Neural cell (in vitro differentiated cells): Measurements from ENCODE around the gene PIK3AP1.

ENCODE experiments used
- EP300 ChIP-seq: fragments of 450-650 bp; conservative IDR thresholded peaks from 2 replicates; pipeline ENCODE4 v1.6.1; 2014; ENCODE audit warnings: antibody characterized with exemption, mild to moderate bottlenecking, moderate library complexity; ENCODE audit not compliant: poor library complexity, severe bottlenecking
- EZH2 ChIP-seq: fragments of 200-600, 300-800 bp; shearing (Covaris generic), sonication (generic); IDR thresholded peaks from 2 replicates; pipeline ENCODE4 v1.6.1; 2014; ENCODE audit warnings: antibody characterized with exemption, low read length, borderline replicate concordance, mild to moderate bottlenecking; ENCODE audit not compliant: insufficient read depth, poor library complexity, severe bottlenecking
- RAD21 ChIP-seq: fragments of 450-650 bp; conservative IDR thresholded peaks from 2 replicates; pipeline ENCODE4 v1.6.1; 2014; ENCODE audit warnings: antibody characterized with exemption, mild to moderate bottlenecking, moderate library complexity
- TAF1 ChIP-seq: IDR thresholded peaks from 2 replicates; pipeline ENCODE4 v1.6.1; 2012; ENCODE audit warnings: low read depth
- TF ChIP-seq, protein P1 (sequence below): fragments of 450-650 bp; IDR thresholded peaks from 2 replicates; pipeline ENCODE4 v1.5.1; 2014; ENCODE audit warnings: antibody characterized with exemption, mild to moderate bottlenecking, moderate library complexity; ENCODE audit not compliant: poor library complexity, severe bottlenecking

DNA sequence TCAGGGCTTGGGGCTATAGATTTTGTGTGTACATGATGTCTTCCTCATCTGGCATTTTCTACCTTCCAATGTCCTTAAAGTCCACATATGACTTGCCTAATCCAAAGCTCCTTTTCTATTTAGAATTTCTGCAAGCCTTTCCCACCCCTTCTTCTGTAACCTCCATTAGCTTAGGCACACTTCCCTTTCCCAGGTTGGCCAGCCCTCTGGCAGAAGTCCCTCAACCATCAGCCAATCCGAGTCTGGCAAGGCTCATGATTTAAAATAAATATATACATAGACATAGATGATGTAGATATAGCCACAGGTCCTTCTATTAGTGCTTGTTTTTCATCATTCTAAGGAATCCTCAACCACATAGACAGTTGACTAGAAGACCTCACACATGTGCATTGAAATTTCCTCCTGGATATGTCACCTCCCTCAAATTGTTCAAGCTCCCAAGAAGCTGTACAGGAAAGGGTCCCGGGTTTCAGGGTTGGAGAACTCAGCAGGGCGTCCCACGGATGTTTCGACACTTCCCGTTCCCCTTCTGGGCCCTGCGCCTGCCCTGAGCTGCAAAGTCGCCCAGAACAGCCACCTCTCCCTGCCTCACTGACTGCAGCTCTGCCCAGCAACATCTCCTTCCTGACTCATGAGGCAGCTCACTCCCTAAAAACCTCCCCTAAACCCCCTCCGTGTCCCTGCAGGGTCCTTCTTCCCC is 20.4 kb upstream of the PIK3AP1 start:
- TF ChIP-seq, protein P1, sequence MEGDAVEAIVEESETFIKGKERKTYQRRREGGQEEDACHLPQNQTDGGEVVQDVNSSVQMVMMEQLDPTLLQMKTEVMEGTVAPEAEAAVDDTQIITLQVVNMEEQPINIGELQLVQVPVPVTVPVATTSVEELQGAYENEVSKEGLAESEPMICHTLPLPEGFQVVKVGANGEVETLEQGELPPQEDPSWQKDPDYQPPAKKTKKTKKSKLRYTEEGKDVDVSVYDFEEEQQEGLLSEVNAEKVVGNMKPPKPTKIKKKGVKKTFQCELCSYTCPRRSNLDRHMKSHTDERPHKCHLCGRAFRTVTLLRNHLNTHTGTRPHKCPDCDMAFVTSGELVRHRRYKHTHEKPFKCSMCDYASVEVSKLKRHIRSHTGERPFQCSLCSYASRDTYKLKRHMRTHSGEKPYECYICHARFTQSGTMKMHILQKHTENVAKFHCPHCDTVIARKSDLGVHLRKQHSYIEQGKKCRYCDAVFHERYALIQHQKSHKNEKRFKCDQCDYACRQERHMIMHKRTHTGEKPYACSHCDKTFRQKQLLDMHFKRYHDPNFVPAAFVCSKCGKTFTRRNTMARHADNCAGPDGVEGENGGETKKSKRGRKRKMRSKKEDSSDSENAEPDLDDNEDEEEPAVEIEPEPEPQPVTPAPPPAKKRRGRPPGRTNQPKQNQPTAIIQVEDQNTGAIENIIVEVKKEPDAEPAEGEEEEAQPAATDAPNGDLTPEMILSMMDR = no peak
- TF ChIP-seq RAD21 (no peak), EZH2 (no peak), TAF1 (no peak), EP300 (no peak)
